ENCODE data around the gene SMLR1. TPM values are rescaled to one million over a fixed set of nuclear protein-coding genes. Genes with fewer than 3 reads are reported as not detected.

The SMLR1 gene
- total and polyA plus RNA-seq, 2 donors (not counting 3 experiments of a cell fraction or from before 2014, with no cell fraction given) = not detected

DNA sequence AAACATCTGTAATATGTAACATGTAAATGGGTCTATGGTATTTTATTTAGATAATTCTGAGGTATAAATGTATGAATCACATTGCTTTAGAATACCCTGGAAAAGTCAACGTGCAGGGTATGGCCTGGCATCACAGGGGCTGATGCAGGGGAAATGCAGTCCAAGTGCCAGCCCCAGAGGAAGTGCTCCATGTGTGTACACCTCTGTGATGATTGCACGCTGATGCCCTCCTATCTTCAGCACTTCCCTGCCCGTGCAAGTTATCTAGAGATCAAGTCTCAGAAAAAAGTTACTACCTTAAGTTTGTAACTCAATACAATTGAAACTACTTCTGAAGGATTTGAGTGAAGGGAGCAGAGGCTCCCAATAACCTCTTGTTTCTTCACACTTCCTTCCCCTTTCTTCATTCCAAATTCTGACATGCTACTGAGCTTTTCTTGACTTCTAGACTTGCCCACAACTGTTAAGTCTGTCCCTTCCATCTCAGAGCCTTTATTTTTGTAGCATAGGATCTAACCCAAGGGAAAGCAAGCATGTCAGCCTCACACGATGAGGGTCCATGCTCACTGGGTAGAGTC is 2.2 kb downstream of the SMLR1 start:
- Histone ChIP-seq H3K9ac (replicated peaks; ENCODE audit: extremely low read depth, insufficient read depth, low read length) (no peak overlapping the region), H2AFZ (ENCODE audit: low read depth, low read length) (no peak overlapping the region), H3K4me3 (replicated peaks in 1 of 3; ENCODE audit: insufficient read depth in 1 of 3, low read depth in 1 of 3, low read length in 3 of 3) (no peak overlapping the region), H3K4me1 (ENCODE audit: control insufficient read depth, extremely low read depth, insufficient read depth, low read length) (no peaks in the 10 kb centered on the region), H3K4me2 (ENCODE audit: insufficient read depth, low read length) (no peak overlapping the region), H3K9me3 (replicated peaks; ENCODE audit: control insufficient read depth, insufficient read depth, low read length) (no peaks in the 10 kb centered on the region), H3K79me2 (ENCODE audit: control insufficient read depth, insufficient read depth, low read length) (no peaks in the 10 kb centered on the region), H3K27me3 (ENCODE audit: control insufficient read depth in 2 of 2, insufficient read depth in 2 of 2, low read length in 2 of 2) (no peaks in the 10 kb centered on the region), H4K20me1 (replicated peaks; ENCODE audit: control insufficient read depth, extremely low read depth, insufficient read depth, low read length) (no peaks in the 10 kb centered on the region), H3K27ac (ENCODE audit: insufficient read depth, low read depth, low read length) (no peak overlapping the region), H3K36me3 (ENCODE audit: control insufficient read depth in 2 of 2, extremely low read depth in 1 of 2, insufficient read depth in 2 of 2, low read length in 2 of 2) (no peaks in the 10 kb centered on the region), H3K9me1 (replicated peaks; ENCODE audit: control insufficient read depth, extremely low read depth, insufficient read depth, low read length) (no peaks in the 10 kb centered on the region)
- BruUV-seq (replicated peaks) = no TSS peak
- intact Hi-C loops (cut with micrococcal nuclease) = no loop called here
- dilution Hi-C loops (cut with MboI; ENCODE audit: extremely low pct_ligation_motif_present, low sequenced_read_pairs) = no loop called here
- POLR2A ChIA-PET = no interaction called here
- TF ChIP-seq POLR2AphosphoS5 (IDR thresholded peaks at IDR 0.05; ENCODE audit: insufficient read depth, low read depth, low read length) (no peak), POLR2A (IDR thresholded peaks at IDR 0.05; ENCODE audit: low read depth, low read length) (no peak)
- DNase-seq (ENCODE audit: low read depth, low spot score) = no peak
- CTCF ChIA-PET = interaction anchor here (1.0 kb wide), 1 partner anchor 536 kb away, joined by 3 read pairs; no protein-coding TSS in a partner anchor
- FAIRE-seq = no peak

DNA sequence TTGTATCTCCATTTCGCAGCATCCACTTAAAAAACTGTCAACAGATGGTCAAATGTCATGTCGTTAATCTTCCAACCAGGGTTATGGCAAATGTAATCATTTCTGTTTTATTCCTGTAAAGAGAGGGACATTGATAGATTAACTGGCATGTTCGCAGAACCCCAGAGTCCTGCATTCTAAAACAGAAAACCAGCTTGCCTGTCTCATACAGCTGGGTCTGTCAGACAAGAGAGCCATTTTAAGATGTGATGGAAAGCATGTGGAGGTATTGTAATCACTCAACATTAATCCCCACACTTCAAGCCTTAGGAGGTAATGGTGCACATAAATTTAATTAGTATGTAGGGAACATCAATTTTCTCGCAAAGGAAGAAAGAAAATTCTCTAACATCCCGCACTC is 4.4 kb downstream of the SMLR1 start:
- no peaks in the 10 kb centered on the region for H3K36me3 ChIP-seq (ENCODE audit: control insufficient read depth in 2 of 2, extremely low read depth in 1 of 2, insufficient read depth in 2 of 2, low read length in 2 of 2)

More for the DNA sequence above, 4.4 kb downstream of the SMLR1 start:
- H3K4me2 ChIP-seq (ENCODE audit: insufficient read depth, low read length) = no peak overlapping the region
- H3K9me3 ChIP-seq (replicated peaks; ENCODE audit: control insufficient read depth, insufficient read depth, low read length) = no peaks in the 10 kb centered on the region
- POLR2A ChIA-PET = no interaction called here
- no peaks in the 10 kb centered on the region for H4K20me1 ChIP-seq (replicated peaks; ENCODE audit: control insufficient read depth, extremely low read depth, insufficient read depth, low read length)
- H2AFZ ChIP-seq (ENCODE audit: low read depth, low read length) = no peak overlapping the region
- BruUV-seq (replicated peaks) = no TSS peak
- dilution Hi-C loops (cut with MboI; ENCODE audit: extremely low pct_ligation_motif_present, low sequenced_read_pairs) = no loop called here
- TF ChIP-seq EZH2 (IDR thresholded peaks at IDR 0.05; ENCODE audit: borderline replicate concordance, low read depth, low read length, severe bottlenecking) (no peak), GATA2 (IDR thresholded peaks at IDR 0.05; ENCODE audit: insufficient read depth, insufficient read length, low read depth, low read length) (no peak), JUN (IDR thresholded peaks at IDR 0.05; ENCODE audit: borderline replicate concordance, insufficient read depth, insufficient read length, low read depth) (no peak), POLR2A (IDR thresholded peaks at IDR 0.05; ENCODE audit: low read depth, low read length) (no peak), FOS (IDR thresholded peaks at IDR 0.05; ENCODE audit: borderline replicate concordance, insufficient read depth, low read length) (no peak), POLR2AphosphoS5 (IDR thresholded peaks at IDR 0.05; ENCODE audit: insufficient read depth, low read depth, low read length) (no peak), MYC (IDR thresholded peaks at IDR 0.05; ENCODE audit: low read depth, low read length) (no peak)
- TF ChIP-seq, protein P1, sequence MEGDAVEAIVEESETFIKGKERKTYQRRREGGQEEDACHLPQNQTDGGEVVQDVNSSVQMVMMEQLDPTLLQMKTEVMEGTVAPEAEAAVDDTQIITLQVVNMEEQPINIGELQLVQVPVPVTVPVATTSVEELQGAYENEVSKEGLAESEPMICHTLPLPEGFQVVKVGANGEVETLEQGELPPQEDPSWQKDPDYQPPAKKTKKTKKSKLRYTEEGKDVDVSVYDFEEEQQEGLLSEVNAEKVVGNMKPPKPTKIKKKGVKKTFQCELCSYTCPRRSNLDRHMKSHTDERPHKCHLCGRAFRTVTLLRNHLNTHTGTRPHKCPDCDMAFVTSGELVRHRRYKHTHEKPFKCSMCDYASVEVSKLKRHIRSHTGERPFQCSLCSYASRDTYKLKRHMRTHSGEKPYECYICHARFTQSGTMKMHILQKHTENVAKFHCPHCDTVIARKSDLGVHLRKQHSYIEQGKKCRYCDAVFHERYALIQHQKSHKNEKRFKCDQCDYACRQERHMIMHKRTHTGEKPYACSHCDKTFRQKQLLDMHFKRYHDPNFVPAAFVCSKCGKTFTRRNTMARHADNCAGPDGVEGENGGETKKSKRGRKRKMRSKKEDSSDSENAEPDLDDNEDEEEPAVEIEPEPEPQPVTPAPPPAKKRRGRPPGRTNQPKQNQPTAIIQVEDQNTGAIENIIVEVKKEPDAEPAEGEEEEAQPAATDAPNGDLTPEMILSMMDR (IDR thresholded peaks at IDR 0.05; ENCODE audit: extremely low read depth in 1 of 2, insufficient read depth in 1 of 2, low read depth in 1 of 2, low read length in 2 of 2) = no peak
- TF ChIP-seq, protein P2, sequence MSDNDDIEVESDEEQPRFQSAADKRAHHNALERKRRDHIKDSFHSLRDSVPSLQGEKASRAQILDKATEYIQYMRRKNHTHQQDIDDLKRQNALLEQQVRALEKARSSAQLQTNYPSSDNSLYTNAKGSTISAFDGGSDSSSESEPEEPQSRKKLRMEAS (IDR thresholded peaks at IDR 0.05; ENCODE audit: insufficient read depth, insufficient read length) = no peak
- H3K9me1 ChIP-seq (replicated peaks; ENCODE audit: control insufficient read depth, extremely low read depth, insufficient read depth, low read length) = no peaks in the 10 kb centered on the region
- DNase-seq (ENCODE audit: low read depth, low spot score) (no peak), FAIRE-seq (no peak)
- H3K4me3 ChIP-seq (replicated peaks in 1 of 3; ENCODE audit: insufficient read depth in 1 of 3, low read depth in 1 of 3, low read length in 3 of 3) = no peak overlapping the region
- CTCF ChIA-PET = interaction anchor here (2.6 kb wide), 1 partner anchor 13 kb away, joined by 8 read pairs; no protein-coding TSS in a partner anchor
- no peaks in the 10 kb centered on the region for H3K4me1 ChIP-seq (ENCODE audit: control insufficient read depth, extremely low read depth, insufficient read depth, low read length)
- intact Hi-C loops (cut with micrococcal nuclease) = no loop called here
- H3K27me3 ChIP-seq (ENCODE audit: control insufficient read depth in 2 of 2, insufficient read depth in 2 of 2, low read length in 2 of 2) = no peaks in the 10 kb centered on the region
- no peak overlapping the region for H3K27ac ChIP-seq (ENCODE audit: insufficient read depth, low read depth, low read length)
- H3K79me2 ChIP-seq (ENCODE audit: control insufficient read depth, insufficient read depth, low read length) = no peaks in the 10 kb centered on the region
- no peak overlapping the region for H3K9ac ChIP-seq (replicated peaks; ENCODE audit: extremely low read depth, insufficient read depth, low read length)
